Measurements from ENCODE around the gene BMPER.

BMPER gene

GRCh38 chr7:34091321-34091917 lies 186.1 kb downstream of the BMPER start:
- DNase-seq (ENCODE audit: low spot score), result no peak

GRCh38 chr7:34093276-34093675 lies 187.9 kb downstream of the BMPER start:
- DNase-seq (ENCODE audit: low spot score), result no peak

GRCh38 chr7:34096198-34096651 lies 190.9 kb downstream of the BMPER start:
- no peak for DNase-seq (ENCODE audit: low spot score)

GRCh38 chr7:34096777-34097176 lies 191.4 kb downstream of the BMPER start:
- no peak for DNase-seq (ENCODE audit: low spot score)

DNA sequence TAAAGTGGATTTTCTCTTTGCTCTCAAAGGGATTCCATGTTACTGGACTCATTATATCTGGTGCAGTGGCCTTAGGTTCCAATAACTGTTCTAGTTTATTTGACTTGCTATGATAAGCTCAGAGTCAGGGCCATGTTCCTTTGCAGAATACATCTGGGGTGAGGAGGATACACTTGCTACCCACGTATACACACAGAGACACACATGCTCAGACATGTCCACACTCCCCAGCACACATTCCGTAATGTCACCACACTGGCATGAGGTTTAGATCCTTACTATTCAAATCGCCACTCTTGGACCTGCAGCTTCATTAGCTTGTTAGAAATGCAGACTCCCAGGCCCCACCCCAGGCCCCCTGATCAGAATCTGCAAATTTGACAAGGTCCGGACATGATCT lies 195.3 kb downstream of the BMPER start:
- no peak for DNase-seq (ENCODE audit: low spot score)

GRCh38 chr7:34104115-34104514 lies 198.8 kb downstream of the BMPER start:
- no peak for DNase-seq (ENCODE audit: low spot score)

- DNase-seq (ENCODE audit: low spot score), result no peak
Observed at GRCh38 chr7:34104992-34105391, 199.7 kb downstream of the BMPER start.

DNA sequence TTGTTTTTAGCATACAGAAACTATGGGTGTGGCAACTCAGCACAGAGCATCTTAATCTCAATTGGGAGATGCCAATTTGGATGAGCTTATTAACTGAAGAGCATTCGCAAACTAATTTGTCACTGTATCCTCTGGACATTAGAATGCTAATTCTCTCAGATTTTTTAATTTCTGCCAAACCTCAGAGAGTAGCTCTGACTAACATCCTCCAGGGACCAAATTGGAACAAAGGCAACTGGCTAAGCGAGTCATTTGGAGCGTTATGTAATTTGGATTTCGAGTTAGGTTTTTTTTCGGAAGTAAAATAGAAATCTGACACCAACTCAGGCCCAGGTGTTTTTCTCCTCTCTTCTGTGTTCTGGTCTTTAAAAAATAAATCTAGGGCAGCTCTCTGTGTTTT lies 201.9 kb downstream of the BMPER start:
- DNase-seq (ENCODE audit: low spot score), result no peak

DNA sequence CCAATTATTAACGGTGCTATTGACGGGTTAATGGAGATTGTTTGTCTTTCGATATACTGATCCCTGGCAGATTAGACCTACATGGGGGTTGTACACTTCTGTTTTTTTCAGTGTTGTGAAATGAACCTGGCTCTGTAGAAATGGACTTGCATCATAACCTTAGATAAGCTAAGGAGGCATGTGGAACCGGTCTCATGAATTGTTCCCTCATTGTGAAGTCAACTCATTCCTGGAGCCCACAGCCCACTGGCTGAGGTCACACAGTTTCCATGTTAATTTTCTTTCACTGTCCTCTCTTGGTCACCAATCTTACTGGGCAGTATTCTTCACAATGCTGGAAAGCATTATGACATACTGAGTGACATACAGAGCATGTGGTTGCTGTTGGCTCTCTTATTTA lies 202.8 kb downstream of the BMPER start:
- DNase-seq (ENCODE audit: low spot score), result no peak

GRCh38 chr7:34109936-34110780 lies 204.8 kb downstream of the BMPER start:
- no peak for DNase-seq (ENCODE audit: low spot score)

DNA sequence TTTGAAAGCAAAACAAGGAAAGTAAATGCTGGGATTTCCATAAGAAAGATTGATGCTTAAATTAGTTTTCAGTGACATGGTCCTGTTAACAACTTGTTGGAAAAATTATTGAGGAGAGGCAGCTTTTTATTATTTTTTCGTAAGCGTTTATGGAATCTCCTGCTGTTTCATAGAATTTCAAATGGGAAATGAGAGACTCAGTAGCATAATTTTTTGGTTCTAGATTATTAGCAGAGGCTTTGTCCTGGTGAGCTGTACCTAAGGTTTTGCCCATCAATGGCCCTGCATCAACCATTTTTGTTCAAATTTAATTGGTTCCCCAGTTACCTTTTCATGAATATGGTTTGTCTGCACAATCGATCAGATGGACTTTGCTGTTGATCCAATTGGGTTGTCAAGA lies 205.7 kb downstream of the BMPER start:
- no peak for DNase-seq (ENCODE audit: low spot score)

DNA sequence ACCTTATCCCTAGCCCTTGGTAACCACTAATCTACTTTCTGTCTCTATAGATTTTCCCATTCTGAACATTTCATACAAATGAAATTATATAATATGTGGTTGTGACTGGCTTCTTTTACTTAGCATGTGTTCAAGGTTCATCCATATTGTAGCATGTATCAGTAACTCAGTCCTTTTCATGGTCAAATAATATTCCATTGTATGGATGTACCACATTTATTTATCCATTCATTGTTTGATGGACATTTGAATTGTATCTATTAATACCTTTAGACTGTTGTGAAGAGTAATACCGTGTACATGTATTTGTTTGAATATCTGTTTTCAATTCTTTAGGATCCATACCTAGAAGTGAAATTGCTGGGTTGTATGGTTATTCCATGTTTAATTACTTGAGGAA lies 210.2 kb downstream of the BMPER start:
- no peak for DNase-seq (ENCODE audit: low spot score)

GRCh38 chr7:34117573-34117972 lies 212.2 kb downstream of the BMPER start:
- DNase-seq (ENCODE audit: low spot score), result no peak

- DNase-seq (ENCODE audit: low spot score), result no peak
Observed at GRCh38 chr7:34121366-34121765, 216.0 kb downstream of the BMPER start.

DNA sequence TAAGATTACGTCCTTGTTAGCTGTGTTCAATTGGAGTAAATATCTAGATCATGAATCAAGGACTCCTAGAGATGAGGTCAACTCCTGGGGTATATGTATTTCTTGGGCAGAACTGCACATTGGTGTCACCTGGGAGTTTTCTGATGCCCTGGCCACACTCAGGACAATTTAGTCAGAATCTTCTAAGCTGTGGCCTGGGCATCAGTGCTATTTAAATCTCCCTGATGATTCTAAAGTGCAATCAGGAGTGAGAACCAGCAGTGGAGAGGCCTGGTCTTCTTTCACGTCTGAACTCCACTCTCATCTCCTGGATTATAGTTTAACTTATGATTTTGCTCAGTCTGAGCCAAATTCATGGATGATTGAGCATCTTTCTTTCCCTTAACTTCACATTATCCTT lies 218.0 kb downstream of the BMPER start:
- DNase-seq (ENCODE audit: low spot score), result no peak

- DNase-seq (ENCODE audit: low spot score), result no peak
Observed at GRCh38 chr7:34124765-34125164, 219.4 kb downstream of the BMPER start.

- no peak for DNase-seq (ENCODE audit: low spot score)
Observed at GRCh38 chr7:34128762-34129161, 223.4 kb downstream of the BMPER start.

DNA sequence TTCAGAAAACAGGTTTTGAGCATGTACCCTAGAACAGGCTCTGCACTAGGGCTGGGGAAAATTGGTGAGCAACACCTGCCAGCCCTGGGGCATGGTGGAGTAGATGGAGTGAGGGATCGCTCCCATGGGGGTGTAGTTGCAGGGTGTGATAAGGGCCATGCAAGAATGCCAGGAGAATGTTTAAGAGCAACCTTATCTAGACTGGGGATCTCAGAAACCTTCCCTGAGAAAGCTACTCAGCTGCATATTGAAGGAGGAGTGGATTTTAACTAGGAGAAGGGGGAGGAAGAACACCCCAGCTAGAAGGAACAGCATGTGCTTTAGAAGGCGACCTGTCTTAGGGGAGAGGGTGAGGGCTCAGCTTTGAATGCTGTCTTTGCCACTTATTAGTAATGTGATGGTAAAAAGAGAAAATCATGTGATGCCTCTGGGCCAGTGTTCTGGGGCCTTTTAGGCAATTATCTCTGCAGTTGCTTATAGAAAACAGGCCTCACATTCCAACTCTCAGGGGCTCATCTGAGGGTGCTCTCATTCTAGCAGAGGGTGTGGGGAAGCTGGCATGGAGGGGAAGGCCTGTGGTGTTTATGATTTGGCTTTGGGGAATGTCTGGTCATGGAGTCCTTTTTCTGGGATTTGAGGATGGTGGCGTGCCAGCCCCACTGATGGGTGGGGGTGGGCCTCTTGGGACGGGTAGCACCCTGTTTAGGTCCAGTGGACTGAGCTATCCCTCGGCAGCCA lies 225.4 kb downstream of the BMPER start:
- no peak for DNase-seq (ENCODE audit: low spot score)

DNA sequence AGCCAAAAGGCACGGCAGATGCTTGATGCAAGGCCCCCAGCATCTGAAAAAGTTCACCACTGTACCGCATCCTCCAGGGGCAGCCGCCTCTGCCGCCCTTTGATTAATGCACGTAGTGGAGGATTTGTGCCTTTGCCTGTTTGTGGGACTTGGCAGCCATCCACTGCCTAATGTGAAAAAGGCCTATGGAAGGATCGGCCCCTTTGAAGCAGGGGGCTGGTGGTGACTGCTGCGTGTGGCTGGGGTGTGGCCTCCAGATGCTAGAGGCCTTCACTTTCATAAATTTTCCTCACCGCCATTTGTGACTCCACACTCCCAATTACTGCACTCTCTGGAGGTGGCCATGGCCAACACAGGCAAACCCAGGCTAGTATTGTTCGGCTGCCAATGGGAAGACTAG lies 226.0 kb downstream of the BMPER start:
- no peak for DNase-seq (ENCODE audit: low spot score)

- no peak for DNase-seq (ENCODE audit: low spot score)
Observed at GRCh38 chr7:34133356-34133982, 228.1 kb downstream of the BMPER start.

GRCh38 chr7:34133983-34134782 lies 228.8 kb downstream of the BMPER start:
- DNase-seq (ENCODE audit: low spot score), result no peak

- DNase-seq (ENCODE audit: low spot score), result no peak
Observed at GRCh38 chr7:34135924-34136323, 230.6 kb downstream of the BMPER start.

All from CD4-positive, alpha-beta T cell treated with Interleukin-6 at 100 ng/mL for 8 hours (primary cell).